ENCODE data around the gene HNRNPA2B1. TPM values are rescaled to one million over a fixed set of nuclear protein-coding genes. Genes with fewer than 3 reads are reported as not detected.

HNRNPA2B1 gene
- total RNA-seq, 1 experiment from 2014 or later, result 1,101 TPM

DNA sequence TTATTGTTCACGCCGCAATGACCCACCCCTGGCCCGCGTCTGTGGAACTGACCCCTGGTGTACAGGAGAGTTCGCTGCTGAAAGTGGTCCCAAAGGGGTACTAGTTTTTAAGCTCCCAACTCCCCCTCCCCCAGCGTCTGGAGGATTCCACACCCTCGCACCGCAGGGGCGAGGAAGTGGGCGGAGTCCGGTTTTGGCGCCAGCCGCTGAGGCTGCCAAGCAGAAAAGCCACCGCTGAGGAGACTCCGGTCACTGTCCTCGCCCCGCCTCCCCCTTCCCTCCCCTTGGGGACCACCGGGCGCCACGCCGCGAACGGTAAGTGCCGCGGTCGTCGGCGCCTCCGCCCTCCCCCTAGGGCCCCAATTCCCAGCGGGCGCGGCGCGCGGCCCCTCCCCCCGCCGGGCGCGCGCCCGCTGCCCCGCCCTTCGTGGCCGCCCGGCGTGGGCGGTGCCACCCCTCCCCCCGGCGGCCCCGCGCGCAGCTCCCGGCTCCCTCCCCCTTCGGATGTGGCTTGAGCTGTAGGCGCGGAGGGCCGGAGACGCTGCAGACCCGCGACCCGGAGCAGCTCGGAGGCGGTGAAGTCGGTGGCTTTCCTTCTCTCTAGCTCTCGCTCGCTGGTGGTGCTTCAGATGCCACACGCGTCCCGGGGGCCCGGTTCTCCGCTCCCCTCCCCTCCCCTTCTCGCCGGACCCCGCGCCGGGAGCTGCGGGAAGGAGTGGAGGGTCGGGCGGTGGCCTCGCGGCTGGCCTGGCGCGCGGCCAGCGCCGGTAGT is 887 bp upstream of the HNRNPA2B1 start, which contains the start of gene CBX3 (continued):
- TF ChIP-seq, protein P1, sequence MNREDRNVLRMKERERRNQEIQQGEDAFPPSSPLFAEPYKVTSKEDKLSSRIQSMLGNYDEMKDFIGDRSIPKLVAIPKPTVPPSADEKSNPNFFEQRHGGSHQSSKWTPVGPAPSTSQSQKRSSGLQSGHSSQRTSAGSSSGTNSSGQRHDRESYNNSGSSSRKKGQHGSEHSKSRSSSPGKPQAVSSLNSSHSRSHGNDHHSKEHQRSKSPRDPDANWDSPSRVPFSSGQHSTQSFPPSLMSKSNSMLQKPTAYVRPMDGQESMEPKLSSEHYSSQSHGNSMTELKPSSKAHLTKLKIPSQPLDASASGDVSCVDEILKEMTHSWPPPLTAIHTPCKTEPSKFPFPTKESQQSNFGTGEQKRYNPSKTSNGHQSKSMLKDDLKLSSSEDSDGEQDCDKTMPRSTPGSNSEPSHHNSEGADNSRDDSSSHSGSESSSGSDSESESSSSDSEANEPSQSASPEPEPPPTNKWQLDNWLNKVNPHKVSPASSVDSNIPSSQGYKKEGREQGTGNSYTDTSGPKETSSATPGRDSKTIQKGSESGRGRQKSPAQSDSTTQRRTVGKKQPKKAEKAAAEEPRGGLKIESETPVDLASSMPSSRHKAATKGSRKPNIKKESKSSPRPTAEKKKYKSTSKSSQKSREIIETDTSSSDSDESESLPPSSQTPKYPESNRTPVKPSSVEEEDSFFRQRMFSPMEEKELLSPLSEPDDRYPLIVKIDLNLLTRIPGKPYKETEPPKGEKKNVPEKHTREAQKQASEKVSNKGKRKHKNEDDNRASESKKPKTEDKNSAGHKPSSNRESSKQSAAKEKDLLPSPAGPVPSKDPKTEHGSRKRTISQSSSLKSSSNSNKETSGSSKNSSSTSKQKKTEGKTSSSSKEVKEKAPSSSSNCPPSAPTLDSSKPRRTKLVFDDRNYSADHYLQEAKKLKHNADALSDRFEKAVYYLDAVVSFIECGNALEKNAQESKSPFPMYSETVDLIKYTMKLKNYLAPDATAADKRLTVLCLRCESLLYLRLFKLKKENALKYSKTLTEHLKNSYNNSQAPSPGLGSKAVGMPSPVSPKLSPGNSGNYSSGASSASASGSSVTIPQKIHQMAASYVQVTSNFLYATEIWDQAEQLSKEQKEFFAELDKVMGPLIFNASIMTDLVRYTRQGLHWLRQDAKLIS (CRISPR knock-in tag; IDR thresholded peaks at IDR 0.05; ENCODE audit: borderline replicate concordance), result no peak
- TF ChIP-seq FOXJ3 (CRISPR knock-in tag; IDR thresholded peaks at IDR 0.05; ENCODE audit: borderline replicate concordance) (no peak), AR (CRISPR knock-in tag; IDR thresholded peaks at IDR 0.05) (no peak), NR2C2 (CRISPR knock-in tag; IDR thresholded peaks at IDR 0.05) (no peak), ATF1 (CRISPR knock-in tag; IDR thresholded peaks at IDR 0.05) (no peak), MXD4 (CRISPR knock-in tag; IDR thresholded peaks at IDR 0.05; ENCODE audit: borderline replicate concordance) (no peak), JUN (CRISPR knock-in tag; IDR thresholded peaks at IDR 0.05) (no peak), HMGA2 (CRISPR knock-in tag; IDR thresholded peaks at IDR 0.05) (no peak), RELA (CRISPR knock-in tag; IDR thresholded peaks at IDR 0.05; ENCODE audit: borderline replicate concordance) (no peak), ARID4B (CRISPR knock-in tag; IDR thresholded peaks at IDR 0.05; ENCODE audit: borderline replicate concordance) (peak; percentile 58; the same call in 1 of the 2 replicates), TCF7 (CRISPR knock-in tag; IDR thresholded peaks at IDR 0.05; ENCODE audit: low read depth) (no peak), MLX (CRISPR knock-in tag; IDR thresholded peaks at IDR 0.05) (0 out of 2 replicates have a peak, but pooled peaks have one; percentile 22), ZNF416 (CRISPR knock-in tag; IDR thresholded peaks at IDR 0.05) (no peak), USF1 (CRISPR knock-in tag; IDR thresholded peaks at IDR 0.05) (no peak)
- TF ChIP-seq, protein P2, sequence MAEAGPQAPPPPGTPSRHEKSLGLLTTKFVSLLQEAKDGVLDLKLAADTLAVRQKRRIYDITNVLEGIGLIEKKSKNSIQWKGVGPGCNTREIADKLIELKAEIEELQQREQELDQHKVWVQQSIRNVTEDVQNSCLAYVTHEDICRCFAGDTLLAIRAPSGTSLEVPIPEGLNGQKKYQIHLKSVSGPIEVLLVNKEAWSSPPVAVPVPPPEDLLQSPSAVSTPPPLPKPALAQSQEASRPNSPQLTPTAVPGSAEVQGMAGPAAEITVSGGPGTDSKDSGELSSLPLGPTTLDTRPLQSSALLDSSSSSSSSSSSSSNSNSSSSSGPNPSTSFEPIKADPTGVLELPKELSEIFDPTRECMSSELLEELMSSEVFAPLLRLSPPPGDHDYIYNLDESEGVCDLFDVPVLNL (CRISPR knock-in tag; IDR thresholded peaks at IDR 0.05; ENCODE audit: borderline replicate concordance, low read depth), result no peak; the same call in 1 of the 2 replicates
- TF ChIP-seq, protein P3, sequence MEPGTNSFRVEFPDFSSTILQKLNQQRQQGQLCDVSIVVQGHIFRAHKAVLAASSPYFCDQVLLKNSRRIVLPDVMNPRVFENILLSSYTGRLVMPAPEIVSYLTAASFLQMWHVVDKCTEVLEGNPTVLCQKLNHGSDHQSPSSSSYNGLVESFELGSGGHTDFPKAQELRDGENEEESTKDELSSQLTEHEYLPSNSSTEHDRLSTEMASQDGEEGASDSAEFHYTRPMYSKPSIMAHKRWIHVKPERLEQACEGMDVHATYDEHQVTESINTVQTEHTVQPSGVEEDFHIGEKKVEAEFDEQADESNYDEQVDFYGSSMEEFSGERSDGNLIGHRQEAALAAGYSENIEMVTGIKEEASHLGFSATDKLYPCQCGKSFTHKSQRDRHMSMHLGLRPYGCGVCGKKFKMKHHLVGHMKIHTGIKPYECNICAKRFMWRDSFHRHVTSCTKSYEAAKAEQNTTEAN (CRISPR knock-in tag; IDR thresholded peaks at IDR 0.05), result no peak
- TF ChIP-seq, protein P4, sequence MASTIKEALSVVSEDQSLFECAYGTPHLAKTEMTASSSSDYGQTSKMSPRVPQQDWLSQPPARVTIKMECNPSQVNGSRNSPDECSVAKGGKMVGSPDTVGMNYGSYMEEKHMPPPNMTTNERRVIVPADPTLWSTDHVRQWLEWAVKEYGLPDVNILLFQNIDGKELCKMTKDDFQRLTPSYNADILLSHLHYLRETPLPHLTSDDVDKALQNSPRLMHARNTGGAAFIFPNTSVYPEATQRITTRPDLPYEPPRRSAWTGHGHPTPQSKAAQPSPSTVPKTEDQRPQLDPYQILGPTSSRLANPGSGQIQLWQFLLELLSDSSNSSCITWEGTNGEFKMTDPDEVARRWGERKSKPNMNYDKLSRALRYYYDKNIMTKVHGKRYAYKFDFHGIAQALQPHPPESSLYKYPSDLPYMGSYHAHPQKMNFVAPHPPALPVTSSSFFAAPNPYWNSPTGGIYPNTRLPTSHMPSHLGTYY (CRISPR knock-in tag; IDR thresholded peaks at IDR 0.05), result no peak
